Lower lobe of right lung (tissue), 2 donors: ENCODE measurements around the gene RASSF10. TPM values are rescaled to one million over a fixed set of nuclear protein-coding genes. Genes with fewer than 3 reads are reported as not detected.

Experiments used
- ATAC-seq, 2 donors: fragments of 200-7000 bp; cut with Tn5 transposase; one replicate each; pipeline ENCODE4 v1.9.1; 2020 to 2022; ENCODE audit warnings: mild to moderate bottlenecking in 2 of 2, moderate library complexity in 2 of 2
- DNase-seq: peaks from one replicate; pipeline ENCODE4 v3.0.0-alpha.2; 2020
- H3K27ac ChIP-seq: fragments of 200-600 bp; one replicate; pipeline ENCODE4 v1.8.0; 2022
- H3K27me3 ChIP-seq: fragments of 200-600 bp; one replicate; pipeline ENCODE4 v1.8.0; 2022; ENCODE audit warnings: low read depth
- H3K36me3 ChIP-seq: fragments of 200-600 bp; one replicate; pipeline ENCODE4 v1.8.0; 2022; ENCODE audit warnings: mild to moderate bottlenecking
- H3K4me1 ChIP-seq: fragments of 200-600 bp; one replicate; pipeline ENCODE4 v1.8.0; 2022
- H3K4me3 ChIP-seq: fragments of 200-600 bp; one replicate; pipeline ENCODE4 v1.8.0; 2022; ENCODE audit warnings: mild to moderate bottlenecking
- H3K9me3 ChIP-seq: fragments of 200-600 bp; one replicate; pipeline ENCODE4 v1.8.0; 2022
- CTCF ChIP-seq: fragments of 200-600 bp; IDR thresholded peaks from one replicate; pipeline ENCODE4 v1.8.0; 2022; ENCODE audit warnings: antibody characterized with exemption, mild to moderate bottlenecking
- intact Hi-C: fragments of 100-400 bp; cut with DNase I; formaldehyde crosslinking; loops from one replicate; pipeline ENCODE4 v1.11.0; 2022
- total RNA-seq: library from RNA; stranded (reverse); fragmentation: NEBNext Ultra II Directional; extraction: Animal tissue kit (Norgen Biotek cat#: 25700); gene quantifications from one replicate; pipeline ENCODE4 v1.2.1, GENCODE V29; 2021
- donor health status: DM: no; HTN: yes; CAD: no; lungs with severe emphysema.

Gene RASSF10
- total RNA-seq, 1 donor from 2014 or later: 4.3 TPM

- no peaks in the 10 kb centered on the region for H3K36me3 ChIP-seq
- intact Hi-C loops: no loop called here
- no peaks in the 10 kb centered on the region for H3K4me1 ChIP-seq
- H3K27ac ChIP-seq: no peak overlapping the region
- no peaks in the 10 kb centered on the region for H3K27me3 ChIP-seq
- H3K9me3 ChIP-seq: no peaks in the 10 kb centered on the region
- H3K4me3 ChIP-seq: no peak overlapping the region
- no peak for DNase-seq
- TF ChIP-seq CTCF: no peak
- no peak for ATAC-seq
These were observed 38.8 kb downstream of the RASSF10 start for GRCh38 chr11:13047884-13048283.

GRCh38 chr11:13051257-13051656 is 42.1 kb downstream of the RASSF10 start:
- ATAC-seq (no peak), DNase-seq (no peak)
- Histone ChIP-seq H3K4me1 (no peaks in the 10 kb centered on the region), H3K27ac (no peak overlapping the region), H3K4me3 (no peak overlapping the region), H3K36me3 (no peaks in the 10 kb centered on the region), H3K27me3 (no peaks in the 10 kb centered on the region), H3K9me3 (no peaks in the 10 kb centered on the region)
- intact Hi-C loops: no loop called here
- no peak for TF ChIP-seq CTCF

DNA sequence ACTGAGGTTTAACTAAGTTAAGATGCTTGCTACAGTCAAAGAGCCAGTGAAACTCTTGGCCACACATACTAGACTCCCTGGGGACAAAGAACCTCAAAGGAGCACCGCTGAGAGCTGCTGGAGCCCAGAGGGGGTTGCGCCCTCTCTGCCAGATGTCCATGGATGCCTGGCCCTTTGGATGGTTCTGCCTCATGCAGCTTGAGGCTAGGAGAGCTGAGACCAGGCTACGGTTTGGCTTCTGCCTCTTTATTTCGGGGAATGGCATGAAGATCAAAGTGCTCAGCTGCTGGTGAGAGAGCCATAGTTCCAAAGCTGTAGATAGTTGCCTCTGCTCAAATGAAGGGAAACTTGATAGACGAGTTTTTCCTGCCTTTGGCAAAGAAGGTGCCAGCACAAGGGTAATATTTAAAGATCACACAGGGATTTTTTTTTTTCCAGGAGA is 43.0 kb downstream of the RASSF10 start:
- Histone ChIP-seq H3K4me3 (no peak overlapping the region), H3K4me1 (no peaks in the 10 kb centered on the region), H3K27ac (no peak overlapping the region), H3K36me3 (no peaks in the 10 kb centered on the region), H3K27me3 (no peaks in the 10 kb centered on the region), H3K9me3 (no peaks in the 10 kb centered on the region)
- DNase-seq (no peak), ATAC-seq (peak; percentile 30 to 66)
- intact Hi-C loops: no loop called here
- no peak for TF ChIP-seq CTCF

DNA sequence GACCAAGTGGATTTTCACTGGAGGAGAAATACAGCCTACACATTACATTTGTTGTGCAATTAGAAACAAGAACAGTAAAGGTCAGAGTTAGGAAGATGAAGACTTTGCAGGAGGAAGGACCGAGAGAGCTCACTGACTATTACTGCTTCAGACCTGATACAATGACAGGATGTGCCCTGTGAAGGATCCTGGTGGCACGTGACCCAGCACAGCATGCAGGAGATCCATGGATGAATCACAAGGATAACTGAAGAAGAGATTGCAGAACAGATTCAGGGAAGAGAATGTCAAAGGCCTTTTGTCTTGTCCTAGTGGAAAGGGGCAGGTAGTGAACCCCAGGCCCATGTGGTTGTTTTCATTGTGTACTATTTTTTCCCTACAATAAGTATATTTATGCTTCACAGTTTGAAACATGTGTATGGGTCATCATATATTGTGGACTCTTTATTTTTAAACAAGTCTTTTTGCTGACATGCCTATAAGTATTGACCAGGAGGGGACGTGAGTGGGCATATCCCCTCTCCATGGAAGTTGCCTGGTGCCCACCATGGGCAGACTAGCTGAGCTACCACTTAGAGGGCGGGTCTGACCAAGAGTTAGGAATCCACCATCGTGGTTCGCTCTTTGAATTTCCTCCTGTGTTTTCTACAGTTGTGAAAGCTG is 44.3 kb downstream of the RASSF10 start:
- no peak overlapping the region for H3K4me3 ChIP-seq
- TF ChIP-seq CTCF: no peak
- no peaks in the 10 kb centered on the region for H3K4me1 ChIP-seq
- no peaks in the 10 kb centered on the region for H3K9me3 ChIP-seq
- no peak overlapping the region for H3K27ac ChIP-seq
- H3K36me3 ChIP-seq: no peaks in the 10 kb centered on the region
- DNase-seq (no peak), ATAC-seq (no peak)
- intact Hi-C loops: no loop called here
- H3K27me3 ChIP-seq: no peaks in the 10 kb centered on the region

DNA sequence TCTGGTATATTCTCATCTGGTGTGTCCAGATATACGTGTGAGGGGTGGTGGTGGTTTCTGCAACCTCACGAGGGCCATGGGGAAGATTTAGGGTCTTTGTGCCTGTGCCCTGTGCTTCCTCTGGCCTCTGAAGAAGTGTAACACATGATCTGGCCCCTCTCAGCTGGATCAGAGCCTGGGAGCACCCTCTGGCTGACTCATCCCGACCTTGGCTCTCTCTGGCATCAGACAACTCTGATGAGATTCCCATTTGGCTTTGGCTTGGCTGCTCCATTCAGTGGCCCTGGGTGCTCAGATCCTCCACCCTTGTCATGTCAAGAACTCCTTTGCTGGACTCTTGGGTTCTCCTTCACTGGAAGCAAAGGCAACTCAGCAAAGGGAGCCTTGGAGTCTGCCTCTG is 45.2 kb downstream of the RASSF10 start:
- DNase-seq (no peak), ATAC-seq (no peak)
- Histone ChIP-seq H3K4me1 (no peaks in the 10 kb centered on the region), H3K36me3 (no peaks in the 10 kb centered on the region), H3K27ac (no peak overlapping the region), H3K4me3 (no peak overlapping the region), H3K27me3 (no peaks in the 10 kb centered on the region), H3K9me3 (no peaks in the 10 kb centered on the region)
- no peak for TF ChIP-seq CTCF
- intact Hi-C loops: no loop called here
